Measurements from ENCODE around the gene RLN1.
"Not testable (repeated sequence)": the region's sequence is repeated elsewhere in the genome, so short reads cannot be mapped to it uniquely, and the experiment has no call there.

RLN1 gene, protein sequence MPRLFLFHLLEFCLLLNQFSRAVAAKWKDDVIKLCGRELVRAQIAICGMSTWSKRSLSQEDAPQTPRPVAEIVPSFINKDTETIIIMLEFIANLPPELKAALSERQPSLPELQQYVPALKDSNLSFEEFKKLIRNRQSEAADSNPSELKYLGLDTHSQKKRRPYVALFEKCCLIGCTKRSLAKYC

GRCh38 chr9:5338992-5339981 lies at the start of gene RLN1:
Gene RLN1, minus strand, starts transcription at chr9:5339876. Its CDS starts 130 bp downstream, at chr9:5339746.
- peak in 6 of 58 donors; percentile 1 to 28 (median 6) for DNase-seq

DNA sequence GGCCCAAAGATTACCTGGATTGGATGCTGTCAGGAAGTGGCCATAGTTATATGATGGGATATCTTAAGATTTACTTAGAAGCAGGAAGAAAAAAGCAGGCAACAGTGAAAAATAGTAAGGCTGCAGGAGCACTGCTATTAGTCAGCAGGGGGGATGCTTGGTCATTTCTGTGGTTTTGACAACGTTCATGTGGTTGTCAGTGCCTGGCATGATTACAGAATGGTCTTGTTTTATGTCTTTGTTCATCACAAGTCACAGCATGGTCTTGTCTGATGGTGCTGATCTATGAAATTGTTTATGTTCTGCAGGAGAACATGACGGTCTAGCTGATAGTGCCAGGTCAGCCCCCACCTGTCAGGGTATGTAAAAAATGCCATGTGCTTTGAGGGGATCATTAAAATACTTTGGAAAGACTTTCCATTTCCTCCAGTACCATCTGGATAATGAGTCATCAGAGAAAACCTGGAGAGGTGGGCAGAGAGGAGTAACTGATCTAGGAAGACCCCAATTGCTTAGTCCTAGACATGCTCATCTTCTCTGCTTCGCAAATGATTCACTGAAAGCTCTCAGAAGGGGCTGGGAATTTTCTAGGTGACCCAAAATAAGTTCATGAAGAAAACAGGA lies 49.5 kb upstream of the RLN1 start:
- DNase-seq: no peak

GRCh38 chr9:5388026-5388819 lies 48.5 kb upstream of the RLN1 start:
- no peak for DNase-seq

DNA sequence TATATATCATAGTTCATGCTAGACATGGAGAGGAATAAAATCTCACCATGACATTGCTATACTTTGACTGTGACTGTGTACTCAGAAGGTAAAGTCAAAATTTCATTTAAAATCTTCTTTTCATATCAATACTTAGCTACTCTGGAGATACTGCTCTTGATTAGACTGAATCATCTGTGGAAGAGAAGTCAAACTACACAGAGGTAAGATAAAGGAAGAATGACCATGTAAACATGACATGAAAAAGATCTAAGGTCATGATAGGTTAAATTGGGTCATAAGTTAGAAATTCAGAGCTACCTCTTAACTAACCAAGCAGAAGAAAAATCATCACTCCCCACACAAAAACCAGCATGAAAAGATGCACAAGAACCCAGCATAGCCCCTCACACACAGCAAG lies 44.8 kb upstream of the RLN1 start:
- DNase-seq: no peak

- no peak for DNase-seq
Measured at GRCh38 chr9:5382479-5382878, 42.8 kb upstream of the RLN1 start.

- no peak for DNase-seq
Measured at GRCh38 chr9:5375790-5376477, 36.3 kb upstream of the RLN1 start.

DNA sequence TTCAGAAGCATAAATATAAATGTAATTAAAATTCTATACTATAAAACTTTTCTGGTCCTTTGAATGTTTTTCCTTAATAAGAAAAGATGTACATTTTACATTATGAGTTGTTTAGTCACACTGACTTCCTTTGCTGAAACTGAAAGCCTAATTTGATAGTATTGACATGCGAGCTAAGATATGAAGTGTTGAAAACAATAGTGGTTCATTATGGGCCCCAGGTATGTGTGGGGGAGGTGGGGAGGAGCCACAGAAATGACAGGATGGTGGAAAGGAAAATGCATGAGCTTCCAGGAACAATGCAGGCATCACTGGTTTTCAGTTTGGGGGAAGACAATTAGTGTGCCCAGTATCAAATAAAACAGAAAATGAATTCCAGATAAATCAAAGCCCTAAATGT lies 35.4 kb upstream of the RLN1 start:
- DNase-seq: no peak

DNA sequence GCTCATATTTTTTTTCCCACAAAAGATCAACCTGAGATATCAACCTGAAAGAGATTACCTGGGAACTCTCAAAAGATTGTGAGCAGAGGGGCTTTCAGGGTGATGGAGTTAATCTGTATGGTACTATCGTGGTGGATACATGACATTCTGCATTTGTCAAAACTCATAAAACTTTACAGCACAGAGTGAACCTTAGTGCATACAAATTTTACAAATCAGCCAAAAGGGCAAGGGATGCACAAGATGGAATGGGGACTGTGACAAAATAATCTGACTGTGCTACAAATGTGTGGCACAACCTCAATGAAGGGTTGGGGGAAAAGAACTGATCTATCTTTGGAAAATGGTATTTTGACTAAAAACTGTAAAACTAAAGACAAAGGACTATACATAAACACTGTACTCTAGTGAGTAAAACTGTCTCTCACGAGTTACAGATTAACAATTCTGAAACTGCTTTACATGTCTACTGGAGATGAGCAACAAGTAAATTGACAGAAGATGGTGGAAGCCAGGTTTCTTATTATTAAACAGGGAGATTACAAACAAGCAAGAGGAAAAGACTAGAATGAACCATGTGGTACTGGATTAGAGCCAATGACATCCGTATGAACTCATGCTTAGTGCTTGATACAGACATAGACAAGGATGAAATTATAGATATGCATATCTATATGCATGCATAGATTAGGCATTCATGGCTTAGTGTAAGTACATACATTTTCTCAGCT lies 24.8 kb upstream of the RLN1 start:
- DNase-seq: no peak

GRCh38 chr9:5361326-5362010 lies 21.8 kb upstream of the RLN1 start:
- no peak for DNase-seq

DNA sequence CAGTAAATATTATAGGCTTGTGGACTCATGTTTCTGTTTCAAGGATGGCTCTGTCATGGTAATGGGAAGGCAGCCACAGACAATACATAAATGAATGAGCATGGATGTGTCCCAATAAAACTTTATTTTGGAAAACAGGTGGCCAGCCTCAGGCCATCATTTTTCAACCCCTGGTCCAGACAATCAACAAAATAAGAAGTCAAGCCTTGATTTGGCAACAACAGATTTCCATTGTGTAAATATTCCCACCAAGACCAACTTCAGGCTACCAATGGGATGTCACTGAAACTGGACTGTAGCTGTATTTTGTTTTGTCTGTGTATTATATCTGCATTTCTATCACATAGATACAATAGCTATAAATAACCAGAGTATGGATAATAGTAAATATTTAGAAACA lies 20.7 kb upstream of the RLN1 start:
- DNase-seq: no peak

- DNase-seq: no peak
Measured at GRCh38 chr9:5357431-5358105, 17.9 kb upstream of the RLN1 start.

DNA sequence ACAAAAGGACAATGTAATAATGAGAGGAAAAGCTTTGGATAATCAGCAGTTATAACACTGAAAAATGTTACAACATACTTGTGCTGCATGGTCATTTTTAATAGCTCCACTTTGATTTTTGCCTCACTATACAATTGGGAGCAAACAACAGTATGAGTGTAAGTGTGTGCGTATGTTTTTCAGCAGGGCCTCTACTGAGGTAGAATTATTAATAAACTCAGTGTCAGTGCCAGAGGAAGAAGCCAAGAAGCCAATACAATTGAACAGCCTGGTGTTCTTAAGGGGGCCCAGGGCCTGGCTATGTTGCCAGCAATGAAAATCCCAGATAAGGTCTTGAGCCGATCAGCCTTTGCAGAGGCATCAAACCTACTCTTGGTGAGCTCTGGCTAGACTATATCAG lies 16.1 kb upstream of the RLN1 start:
- no peak for DNase-seq

DNA sequence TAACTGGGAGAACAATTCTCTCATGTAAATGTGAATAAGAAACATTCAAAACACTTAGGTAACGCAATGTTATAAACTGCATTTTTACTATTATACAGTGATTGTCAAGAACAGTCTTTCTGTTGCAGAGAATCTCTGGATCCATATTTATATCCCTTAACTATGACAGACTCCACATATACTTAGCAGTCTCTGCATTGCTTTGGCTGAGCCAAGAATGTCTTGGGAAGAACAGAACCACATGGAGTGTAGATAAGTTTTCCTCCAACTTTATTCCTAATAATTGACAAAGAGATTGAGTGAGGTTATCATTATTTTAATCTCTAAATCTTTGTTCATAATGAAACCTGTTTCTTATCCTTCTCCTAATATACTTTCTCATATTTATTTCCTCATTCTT lies 15.6 kb upstream of the RLN1 start:
- DNase-seq: no peak

GRCh38 chr9:5354184-5354583 lies 14.5 kb upstream of the RLN1 start:
- no peak for DNase-seq

DNA sequence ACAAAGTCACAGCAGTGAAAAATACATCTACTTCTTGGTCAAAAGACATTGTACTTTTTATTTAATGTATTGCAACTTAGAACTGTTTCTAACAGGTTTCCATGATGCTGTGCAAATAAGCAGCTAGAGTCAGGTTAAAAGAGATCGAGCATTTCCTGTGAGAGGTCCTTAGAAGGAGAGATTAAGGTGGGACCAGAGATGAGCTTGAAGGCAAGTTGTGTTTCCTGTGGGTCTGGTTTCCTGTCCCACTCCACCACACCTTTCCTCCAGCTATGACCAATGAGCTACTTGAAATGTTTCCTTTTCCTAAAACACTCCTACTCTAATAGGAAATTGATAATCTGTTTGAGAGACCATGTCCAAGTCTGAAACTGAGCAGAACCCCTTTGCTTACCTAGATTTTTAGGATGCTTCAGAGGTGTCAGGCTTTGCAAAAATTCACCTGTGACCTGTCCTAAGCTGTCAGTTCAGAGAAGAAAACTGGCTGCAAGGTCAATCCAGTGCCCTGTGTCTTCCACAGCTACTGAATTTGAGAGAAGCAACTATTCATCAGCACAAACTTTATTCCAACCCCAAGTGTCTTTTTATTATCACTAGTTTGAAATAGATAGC lies 13.1 kb upstream of the RLN1 start:
- DNase-seq: no peak

DNA sequence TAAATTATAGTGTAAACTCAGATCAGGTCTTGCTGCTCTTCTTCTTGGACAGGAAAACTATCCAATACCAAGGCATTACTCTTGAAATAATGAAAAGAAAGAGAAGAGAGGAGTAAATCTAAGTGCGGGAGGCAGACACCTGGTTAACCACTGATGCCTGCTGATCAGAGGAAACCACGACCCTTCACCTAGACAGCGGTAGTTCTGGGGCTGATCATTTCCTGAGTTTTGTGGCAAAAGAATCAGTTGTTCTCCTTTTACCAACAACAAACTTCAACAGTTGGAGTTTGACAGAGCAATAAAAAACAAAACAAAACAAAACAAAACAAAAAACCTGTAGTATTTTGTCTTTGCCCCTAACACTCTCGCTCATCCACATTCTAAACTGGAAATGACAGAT lies 3.0 kb downstream of the RLN1 start:
- no peak for DNase-seq

DNA sequence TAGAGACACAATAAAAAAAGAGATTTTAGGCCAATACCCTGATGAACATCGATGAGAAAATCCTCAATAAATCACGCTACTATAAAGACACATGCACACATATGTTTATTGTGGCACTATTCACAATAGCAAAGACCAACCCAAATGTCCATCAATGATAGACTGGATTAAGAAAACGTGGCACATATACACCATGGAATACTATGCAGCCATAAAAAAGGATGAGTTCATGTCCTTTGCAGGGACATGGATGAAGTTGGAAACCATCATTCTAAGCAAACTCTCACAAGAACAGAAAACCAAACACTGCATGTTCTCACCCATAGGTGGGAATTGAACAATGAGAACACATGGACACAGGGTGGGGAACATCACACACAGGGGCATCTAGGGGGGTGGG lies 8.4 kb downstream of the RLN1 start:
- DNase-seq: not testable (repeated sequence)

DNA sequence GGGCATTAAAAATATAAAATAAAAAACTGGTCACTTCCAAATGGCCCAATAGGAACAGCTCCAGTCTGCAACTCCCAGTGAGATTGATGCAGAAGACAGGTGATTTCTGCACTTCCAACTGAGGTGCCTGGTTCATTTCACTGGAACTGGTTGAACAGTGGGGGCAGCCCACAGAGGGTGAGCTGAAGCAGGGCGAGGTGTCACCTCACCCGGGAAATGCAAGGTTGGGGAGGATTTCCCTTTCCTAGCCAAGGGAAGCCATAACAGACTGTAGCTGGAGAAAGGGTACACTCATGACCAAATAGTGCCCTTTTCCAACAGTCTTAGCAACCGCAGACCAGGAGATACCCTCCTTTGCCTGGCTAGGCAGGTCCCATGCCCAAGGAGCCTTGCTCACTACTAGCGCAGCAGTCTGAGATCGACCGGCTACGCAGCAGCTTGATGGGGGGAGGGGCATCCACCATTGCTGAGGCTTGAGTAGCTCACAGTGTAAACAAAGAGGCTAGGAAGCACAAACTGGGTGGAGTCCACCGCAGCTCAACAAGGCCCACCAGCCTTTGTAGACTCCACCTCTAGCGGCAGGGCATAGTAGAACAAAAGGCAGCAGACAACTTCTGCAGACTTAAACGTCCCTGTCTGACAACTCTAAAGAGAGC lies 12.7 kb downstream of the RLN1 start:
- no peak for DNase-seq
